Thyroid gland (tissue), 4 donors: Measurements from ENCODE around the gene AP4B1. TPM values are rescaled to one million over a fixed set of nuclear protein-coding genes. Genes with fewer than 3 reads are reported as not detected.
"Not testable (repeated sequence)": the region's sequence is repeated elsewhere in the genome, so short reads cannot be mapped to it uniquely, and the experiment has no call there.

Experiments used
- DNase-seq, 2 donors: peaks; one replicate each; pipeline ENCODE4 v3.0.0-alpha.2; 2019
- H3K27ac ChIP-seq, 3 donors: fragments of 200-600 bp; sonication (generic); 1 replicate in 2 of 3; 2 replicates in 1 of 3; pipeline ENCODE4 v1.5.1; 2016 to 2019; ENCODE audit warnings: mild to moderate bottlenecking in 1 of 3, moderate library complexity in 1 of 3
- H3K27me3 ChIP-seq: fragments of 200-600 bp; sonication (generic); one replicate; pipeline ENCODE4 v1.5.1; 2019
- H3K36me3 ChIP-seq, 2 donors: fragments of 200-600 bp; sonication (generic); one replicate each; pipeline ENCODE4 v1.5.1; 2016 to 2019
- H3K4me1 ChIP-seq, 2 donors: fragments of 200-600 bp; sonication (generic); one replicate each; pipeline ENCODE4 v1.5.1; 2017 to 2019
- H3K4me3 ChIP-seq, 3 donors: fragments of 200-600 bp; sonication (generic); replicated peaks in 1 of 3; 1 replicate in 2 of 3; 2 replicates in 1 of 3; pipeline ENCODE4 v1.5.1; 2016; ENCODE audit warnings: mild to moderate bottlenecking in 1 of 3
- H3K9me3 ChIP-seq: fragments of 200-600 bp; sonication (generic); one replicate; pipeline ENCODE4 v1.5.1; 2017
- POLR2A ChIP-seq, 2 donors: fragments of 450-650 bp; IDR thresholded peaks; one replicate each; pipeline ENCODE4 v1.6.1; 2017; ENCODE audit warnings: antibody characterized with exemption in 2 of 2, mild to moderate bottlenecking in 2 of 2, moderate library complexity in 1 of 2
- WGBS, 2 donors: methylation state at CpG; one replicate each; pipeline ENCODE4 v1.1.5; 2017; 5-methylcytosine and 5-hydroxymethylcytosine counted together
- intact Hi-C: fragments of 100-400 bp; cut with DNase I; formaldehyde crosslinking; loops from one replicate; pipeline ENCODE4 v1.15.1; 2023
- total RNA-seq, 4 donors: library from RNA; depleted of rRNA; stranded (reverse); fragments of >200 nt; gene quantifications; one replicate each; pipeline ENCODE4 v1.2.3, GENCODE V29; 2016
- TF ChIP-seq, protein P1 (sequence below), 6 experiments: fragments of 200-600 bp in 3 of 6; fragments of 450-650 bp in 3 of 6; sonication (generic) in 3 of 6; IDR thresholded peaks; one replicate each; pipeline ENCODE4 v1.5.1; 2016 to 2019; ENCODE audit warnings: antibody characterized with exemption in 6 of 6, mild to moderate bottlenecking in 2 of 6, inconsistent platforms in 1 of 6, moderate library complexity in 1 of 6

AP4B1 gene
- total RNA-seq, 4 donors from 2014 or later: 9.7 to 14.8 (median 14.0) TPM

DNA sequence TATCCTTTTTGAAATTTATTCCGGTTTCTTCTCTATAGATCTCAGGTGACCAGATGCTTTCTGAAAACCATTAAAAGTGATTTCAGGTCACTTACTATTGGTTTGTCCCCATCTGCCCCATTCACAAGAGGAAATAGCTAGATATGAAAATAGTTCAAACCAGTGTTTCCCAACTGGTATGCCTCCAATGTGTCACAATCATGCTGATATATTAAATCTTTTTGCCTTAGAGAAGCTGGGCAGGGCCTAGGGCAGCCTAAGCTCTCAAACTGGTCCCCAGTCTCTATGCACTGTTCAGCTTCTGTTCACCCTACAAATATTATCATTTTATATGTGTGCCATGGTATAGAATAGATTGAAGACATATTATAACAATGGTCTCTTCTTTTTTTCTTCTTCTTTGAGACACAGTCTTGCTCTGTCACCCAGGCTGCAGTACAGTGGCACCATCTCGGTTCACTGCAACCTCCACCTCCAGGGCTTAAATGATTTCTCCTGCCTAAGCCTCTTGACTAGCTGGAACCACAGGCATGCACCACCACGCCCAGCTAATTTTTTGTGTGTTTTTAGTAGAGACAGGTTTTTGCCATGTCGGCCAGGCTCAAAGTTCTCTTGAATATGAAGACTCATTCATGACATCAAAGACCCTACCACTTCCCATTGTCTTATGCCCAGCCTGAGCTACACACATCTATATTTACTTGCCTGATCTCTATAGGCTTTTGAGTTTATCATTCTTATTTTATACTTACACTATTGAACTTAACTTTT lies 48.8 kb downstream of the AP4B1 start:
- TF ChIP-seq, protein P1, sequence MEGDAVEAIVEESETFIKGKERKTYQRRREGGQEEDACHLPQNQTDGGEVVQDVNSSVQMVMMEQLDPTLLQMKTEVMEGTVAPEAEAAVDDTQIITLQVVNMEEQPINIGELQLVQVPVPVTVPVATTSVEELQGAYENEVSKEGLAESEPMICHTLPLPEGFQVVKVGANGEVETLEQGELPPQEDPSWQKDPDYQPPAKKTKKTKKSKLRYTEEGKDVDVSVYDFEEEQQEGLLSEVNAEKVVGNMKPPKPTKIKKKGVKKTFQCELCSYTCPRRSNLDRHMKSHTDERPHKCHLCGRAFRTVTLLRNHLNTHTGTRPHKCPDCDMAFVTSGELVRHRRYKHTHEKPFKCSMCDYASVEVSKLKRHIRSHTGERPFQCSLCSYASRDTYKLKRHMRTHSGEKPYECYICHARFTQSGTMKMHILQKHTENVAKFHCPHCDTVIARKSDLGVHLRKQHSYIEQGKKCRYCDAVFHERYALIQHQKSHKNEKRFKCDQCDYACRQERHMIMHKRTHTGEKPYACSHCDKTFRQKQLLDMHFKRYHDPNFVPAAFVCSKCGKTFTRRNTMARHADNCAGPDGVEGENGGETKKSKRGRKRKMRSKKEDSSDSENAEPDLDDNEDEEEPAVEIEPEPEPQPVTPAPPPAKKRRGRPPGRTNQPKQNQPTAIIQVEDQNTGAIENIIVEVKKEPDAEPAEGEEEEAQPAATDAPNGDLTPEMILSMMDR (IDR thresholded peaks at IDR 0.05): no peak
- WGBS, 2 donors: 94 to 96% methylated on average over 4 of the region's 4 CpGs
- no peaks in the 10 kb centered on the region for H3K9me3 ChIP-seq
- no peak overlapping the region for H3K27ac ChIP-seq
- H3K4me3 ChIP-seq: no peak overlapping the region
- H3K4me1 ChIP-seq: no peaks in the 10 kb centered on the region
- intact Hi-C loops: no loop called here
- no peaks in the 10 kb centered on the region for H3K36me3 ChIP-seq
- H3K27me3 ChIP-seq: no peaks in the 10 kb centered on the region
- DNase-seq: no peak

- TF ChIP-seq, protein P1 (IDR thresholded peaks at IDR 0.05): no peak
- no peaks in the 10 kb centered on the region for H3K36me3 ChIP-seq
- WGBS, 2 donors: 89 to 95% methylated on average over 1 of the region's 1 CpG
- intact Hi-C loops: no loop called here
- no peaks in the 10 kb centered on the region for H3K4me1 ChIP-seq
- DNase-seq: no peak
- H3K27me3 ChIP-seq: no peaks in the 10 kb centered on the region
- no peak overlapping the region for H3K4me3 ChIP-seq
- H3K27ac ChIP-seq: no peak overlapping the region
- no peaks in the 10 kb centered on the region for H3K9me3 ChIP-seq
Observed at GRCh38 chr1:113854234-113854633, 50.4 kb downstream of the AP4B1 start.

DNA sequence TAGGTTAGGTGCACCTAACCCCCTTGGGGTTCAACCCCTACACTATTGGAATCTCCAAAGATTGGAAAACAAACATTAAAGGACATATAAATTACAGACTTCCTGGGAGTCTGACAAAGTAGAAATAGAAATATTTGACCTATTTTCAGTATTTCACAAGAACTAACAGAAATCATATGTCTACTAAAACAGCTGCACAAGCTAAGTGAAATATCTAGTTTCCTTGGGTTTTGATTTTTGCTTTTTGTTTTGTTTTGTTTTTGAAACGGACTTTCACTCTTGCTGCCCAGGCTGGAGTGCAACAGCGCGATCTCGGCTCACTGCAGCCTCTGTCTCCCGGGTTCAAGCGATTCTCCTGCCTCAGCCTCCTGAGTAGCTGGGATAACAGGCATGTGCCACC lies 51.9 kb downstream of the AP4B1 start:
- H3K27ac ChIP-seq, H3K4me3 ChIP-seq, intact Hi-C loops, H3K27me3 ChIP-seq, H3K4me1 ChIP-seq, H3K9me3 ChIP-seq, DNase-seq, H3K36me3 ChIP-seq: not testable (repeated sequence)
- 80 to 89% methylated on average over 6 of the region's 6 CpGs for WGBS, 2 donors

DNA sequence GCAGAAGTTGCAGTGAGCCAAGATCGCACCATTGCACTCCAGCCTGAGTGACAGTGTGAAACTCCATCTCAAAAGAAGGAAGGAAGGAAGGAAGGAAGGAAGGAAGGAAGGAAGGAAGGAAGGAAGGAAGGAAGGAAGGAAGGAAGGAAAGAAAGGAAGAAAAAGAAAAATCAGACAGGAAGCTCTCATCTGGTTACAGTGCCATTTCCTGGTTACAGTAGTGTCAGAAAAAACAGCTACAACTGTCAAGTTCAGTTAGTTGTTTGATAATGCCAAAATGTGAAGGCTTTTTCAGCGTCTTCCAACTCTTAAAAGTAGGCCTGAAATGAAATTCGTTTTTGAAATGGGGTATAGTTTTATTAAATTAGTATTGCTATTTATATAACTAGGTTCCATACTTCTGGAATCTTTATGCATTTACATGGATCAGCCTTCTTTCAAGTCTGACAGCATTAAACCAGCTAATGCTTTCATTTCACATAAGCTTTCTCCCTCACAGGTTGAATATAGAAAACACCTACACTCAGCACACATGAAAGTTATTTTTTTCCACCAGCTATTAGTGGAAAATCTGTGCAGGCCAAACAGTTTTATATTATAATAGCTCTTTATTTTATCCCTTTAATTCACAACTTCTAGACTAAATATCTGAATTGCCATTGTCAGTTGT lies 54.3 kb downstream of the AP4B1 start:
- intact Hi-C loops: no loop called here
- Histone ChIP-seq H3K27me3 (no peaks in the 10 kb centered on the region), H3K27ac (no peak overlapping the region), H3K4me1 (no peaks in the 10 kb centered on the region), H3K4me3 (no peak overlapping the region), H3K36me3 (no peaks in the 10 kb centered on the region), H3K9me3 (no peaks in the 10 kb centered on the region)
- DNase-seq: no peak
- WGBS, 2 donors: 80 to 81% methylated on average over 3 of the region's 3 CpGs
- TF ChIP-seq POLR2A (IDR thresholded peaks at IDR 0.05): no peak
- TF ChIP-seq, protein P1 (IDR thresholded peaks at IDR 0.05): no peak

GRCh38 chr1:113849072-113849471 lies 55.5 kb downstream of the AP4B1 start:
- intact Hi-C loops: no loop called here
- H3K9me3 ChIP-seq: no peaks in the 10 kb centered on the region
- no peak for DNase-seq
- H3K4me3 ChIP-seq: no peak overlapping the region
- no peak overlapping the region for H3K27ac ChIP-seq
- TF ChIP-seq, protein P1 (IDR thresholded peaks at IDR 0.05): no peak
- no peak for TF ChIP-seq POLR2A (IDR thresholded peaks at IDR 0.05)
- no peaks in the 10 kb centered on the region for H3K36me3 ChIP-seq
- H3K27me3 ChIP-seq: no peaks in the 10 kb centered on the region
- no peaks in the 10 kb centered on the region for H3K4me1 ChIP-seq
